Nucleus accumbens (tissue), 56 donors: ENCODE data around the gene AIMP2.
"Not testable (repeated sequence)": the region's sequence is repeated elsewhere in the genome, so short reads cannot be mapped to it uniquely, and the experiment has no call there.

ENCODE experiments used
- DNase-seq, 56 donors: peaks; one replicate each; lab custom pipeline; 2025; lab: John Stamatoyannopoulos, UW

The AIMP2 gene

DNA sequence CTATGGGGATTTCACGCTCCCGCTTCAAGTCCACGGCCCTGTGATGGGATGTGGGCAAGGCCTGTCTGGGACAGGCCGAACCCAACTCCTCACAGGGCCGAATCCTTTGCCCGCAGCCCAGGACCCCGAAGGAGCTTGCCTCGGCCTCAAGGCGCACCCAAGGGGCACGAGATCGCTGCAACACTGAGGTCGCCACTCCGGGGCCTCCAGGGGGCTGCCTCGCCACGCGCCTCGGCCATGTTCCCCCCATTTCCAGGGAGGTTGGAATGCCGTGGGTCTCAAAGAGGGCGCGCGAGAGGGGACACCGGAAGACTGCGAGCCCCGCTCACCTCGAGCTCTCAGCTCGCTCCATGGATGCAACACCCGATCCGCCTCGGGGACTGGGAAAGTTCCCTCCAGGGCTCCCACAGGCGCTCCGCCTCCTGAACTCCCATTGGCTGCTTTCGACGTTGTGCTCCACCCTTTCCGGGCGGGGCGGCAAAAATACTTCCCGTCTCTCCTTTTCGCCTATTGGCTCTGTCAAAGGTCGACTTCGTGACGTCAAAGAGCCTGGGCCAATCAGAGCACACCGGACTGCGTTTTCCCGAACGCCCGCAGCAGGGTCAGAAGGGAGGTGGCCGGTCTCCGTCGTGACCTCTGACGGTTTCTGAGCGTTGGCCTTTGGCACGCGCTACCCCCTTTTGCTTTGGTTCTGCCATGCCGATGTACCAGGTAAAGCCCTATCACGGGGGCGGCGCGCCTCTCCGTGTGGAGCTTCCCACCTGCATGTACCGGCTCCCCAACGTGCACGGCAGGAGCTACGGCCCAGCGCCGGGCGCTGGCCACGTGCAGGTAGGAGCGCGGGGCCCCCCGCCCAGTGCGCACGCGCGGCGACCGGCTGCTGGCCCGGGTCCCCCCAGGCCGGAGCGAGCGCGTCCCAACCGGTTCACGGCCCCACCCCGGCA lies at the start of gene AIMP2, which contains the start of gene PMS2:
TSS of gene AIMP2 (plus strand) at position 605 of the 944 bp plus-strand sequence. CDS start at position 697, 92 bp downstream.
TSS of gene PMS2 (minus strand) at position 382 of the 944 bp plus-strand sequence. CDS start at position 352, 30 bp downstream.
- DNase-seq: peak; percentile 77 to 100 (median 97)

DNA sequence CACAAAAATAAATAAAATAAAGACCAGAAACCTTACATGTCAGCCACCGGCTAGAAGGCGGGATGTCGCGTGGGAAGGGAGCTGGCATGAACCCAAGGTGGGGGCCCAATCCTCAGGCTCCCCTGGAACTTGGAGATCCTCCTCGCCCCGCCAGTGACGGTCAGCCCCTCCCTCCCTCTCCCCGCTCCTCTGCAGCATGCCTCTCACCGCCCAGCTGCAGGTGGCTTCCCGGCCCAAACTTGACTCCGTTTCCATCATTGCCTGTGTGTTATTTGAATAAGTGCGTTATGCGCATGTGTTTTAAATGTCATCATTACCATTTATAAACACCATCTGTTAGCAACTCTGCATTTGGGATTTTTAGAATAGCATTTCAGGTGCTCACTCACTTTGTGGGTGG lies 45.9 kb upstream of the AIMP2 start:
- DNase-seq: not testable (repeated sequence)

DNA sequence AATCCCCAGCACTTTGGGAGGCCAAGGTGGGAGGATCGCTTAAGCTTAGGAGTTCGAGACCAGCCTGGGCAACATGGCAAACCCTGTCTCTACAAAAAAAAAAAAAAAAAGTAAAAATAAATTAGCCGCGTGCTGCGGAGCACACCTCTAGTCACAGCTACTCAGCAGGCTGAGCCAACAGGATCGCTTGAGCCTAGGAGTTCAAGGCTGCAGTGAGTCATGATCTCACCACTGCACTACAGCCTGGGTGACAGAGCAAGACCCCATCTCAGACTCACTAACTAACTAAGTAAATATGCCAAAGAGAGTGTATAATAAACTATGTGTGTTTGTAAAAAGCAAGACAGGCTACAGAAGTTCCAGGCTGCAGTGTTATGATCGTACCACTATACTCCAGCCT lies 45.3 kb upstream of the AIMP2 start:
- DNase-seq: not testable (repeated sequence)

- DNase-seq: not testable (repeated sequence)
These were observed 38.6 kb upstream of the AIMP2 start, which contains the start of gene RSPH10B for GRCh38 chr7:5970347-5970911. Gene RSPH10B (minus strand): TSS chr7:5970689. CDS start chr7:5967116, 3,573 bp downstream.

DNA sequence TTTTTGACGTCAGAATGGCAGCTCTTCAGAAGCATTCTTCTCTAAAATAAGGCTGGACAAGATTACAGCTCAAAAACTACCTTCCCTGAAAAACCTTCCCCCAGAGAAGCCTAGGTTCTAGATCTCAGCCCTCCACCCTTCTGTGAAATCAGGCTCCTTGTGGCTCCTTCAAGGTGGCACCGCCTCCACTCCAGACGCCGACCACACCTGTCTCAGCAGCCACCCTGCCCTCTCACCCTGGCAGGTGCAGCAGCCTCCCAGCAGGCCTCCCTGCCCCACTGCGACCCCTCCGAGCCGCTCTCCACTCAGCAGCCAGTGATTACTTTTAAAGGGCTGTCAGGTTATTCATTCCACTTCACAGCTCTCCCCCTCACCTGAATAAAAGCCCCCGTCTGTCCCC lies 35.5 kb upstream of the AIMP2 start:
- DNase-seq: not testable (repeated sequence)

GRCh38 chr7:5979680-5980314 lies 29.3 kb upstream of the AIMP2 start:
- DNase-seq: not testable (repeated sequence)

- not testable (repeated sequence) for DNase-seq
These were observed 22.0 kb upstream of the AIMP2 start for GRCh38 chr7:5987061-5987460.

DNA sequence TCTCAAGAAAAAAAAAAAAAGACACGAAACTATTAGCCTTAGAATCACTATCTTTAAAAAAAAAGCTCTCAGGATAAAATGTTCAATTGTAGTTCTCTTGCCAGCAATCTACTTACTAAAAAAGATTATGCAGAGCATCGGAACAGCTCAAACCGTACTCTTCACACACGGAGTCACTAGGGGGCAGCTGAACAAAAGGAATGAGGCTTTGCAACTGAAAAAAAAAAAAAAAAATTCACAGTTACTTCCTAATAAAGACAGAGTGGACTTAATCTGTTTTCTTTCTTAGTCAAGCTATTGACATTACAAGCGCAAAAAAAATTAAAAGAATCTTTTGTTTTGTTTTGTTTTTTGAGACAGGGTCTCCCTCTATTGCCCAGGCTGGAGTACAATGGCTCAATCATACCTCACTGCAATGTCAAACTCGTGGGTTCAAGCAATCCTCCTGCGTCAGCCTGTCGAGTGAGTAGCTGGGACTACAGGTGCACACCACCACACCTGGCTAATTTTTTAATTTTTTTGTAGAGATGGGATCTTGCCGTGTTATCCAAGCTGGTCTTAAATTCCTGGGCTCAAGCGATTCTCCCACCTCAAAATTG lies 11.8 kb upstream of the AIMP2 start:
- DNase-seq: peak in 14 of 56 donors; percentile 2 to 41 (median 16)

DNA sequence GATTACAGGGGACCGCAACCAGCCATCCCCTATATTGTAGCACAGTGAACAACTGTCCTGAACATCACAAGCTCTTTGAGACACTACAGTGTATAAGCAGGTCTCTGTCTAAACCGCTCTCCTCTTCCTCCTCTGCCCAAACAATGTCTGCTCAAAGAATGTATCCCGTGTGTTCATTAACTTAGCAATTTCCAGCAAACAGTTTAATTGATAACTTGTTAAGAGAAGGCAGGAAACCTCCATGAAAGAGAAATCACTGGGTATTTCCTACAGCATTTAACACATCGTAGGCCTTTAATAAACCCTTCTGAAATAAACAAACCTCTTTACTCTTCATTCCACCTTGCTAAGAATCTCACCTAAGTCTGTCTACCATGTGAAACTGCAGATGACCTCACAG lies 1.7 kb upstream of the AIMP2 start:
- no peak for DNase-seq

DNA sequence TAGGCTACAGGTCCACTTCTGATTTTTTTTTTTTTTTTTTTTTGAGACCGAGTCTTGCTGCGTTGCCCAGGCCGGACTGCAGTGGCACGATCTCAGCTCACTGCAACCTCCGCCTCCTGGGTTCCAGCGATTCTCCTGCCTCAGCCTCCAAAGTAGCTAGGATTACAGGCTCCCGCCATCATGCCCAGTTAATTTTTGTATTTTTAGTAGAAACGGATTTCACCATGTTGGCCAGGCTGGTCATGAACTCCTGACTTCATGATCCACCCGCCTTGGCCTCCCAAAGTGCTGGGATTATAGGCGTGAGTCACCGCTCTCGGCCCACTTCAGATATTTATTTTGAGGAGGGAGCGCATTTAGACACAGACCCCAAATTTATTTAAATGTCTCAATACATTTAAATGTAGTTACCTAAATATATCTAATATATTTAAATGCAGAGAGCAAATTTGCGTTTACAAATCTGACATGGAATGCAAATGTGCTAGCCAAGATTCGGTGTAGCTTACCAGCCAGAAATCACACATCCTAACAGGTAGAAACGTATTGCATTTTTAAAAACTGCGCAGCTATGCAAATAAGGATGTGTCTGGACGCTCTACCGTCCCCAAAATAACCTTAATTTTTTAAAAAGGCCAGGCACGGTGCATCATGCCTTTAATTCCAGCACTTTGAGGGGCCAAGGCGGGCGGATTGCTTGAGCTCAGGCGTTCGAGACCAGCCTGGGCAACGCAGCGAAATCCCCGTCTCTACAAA lies 1.1 kb upstream of the AIMP2 start:
- DNase-seq: not testable (repeated sequence)

DNA sequence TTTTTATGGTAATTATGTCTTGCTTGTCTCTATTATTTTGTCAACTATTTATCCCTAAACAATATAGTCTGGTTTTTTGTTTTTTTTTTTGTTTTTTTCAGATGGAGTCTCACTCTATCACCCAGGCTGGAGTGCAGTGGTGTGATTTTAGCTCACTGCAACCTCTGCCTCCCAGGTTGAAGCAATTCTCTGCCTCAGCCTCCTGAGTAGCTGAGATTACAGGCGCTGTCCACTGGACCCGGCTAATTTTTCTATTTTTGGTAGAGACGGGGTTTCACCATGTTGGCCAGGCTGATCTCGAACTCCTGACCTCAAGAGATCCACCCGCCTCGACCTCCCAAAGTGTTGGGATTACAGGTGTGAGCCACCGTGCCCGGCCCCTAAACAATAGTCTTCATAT lies 1.3 kb downstream of the AIMP2 start:
- DNase-seq: not testable (repeated sequence)

DNA sequence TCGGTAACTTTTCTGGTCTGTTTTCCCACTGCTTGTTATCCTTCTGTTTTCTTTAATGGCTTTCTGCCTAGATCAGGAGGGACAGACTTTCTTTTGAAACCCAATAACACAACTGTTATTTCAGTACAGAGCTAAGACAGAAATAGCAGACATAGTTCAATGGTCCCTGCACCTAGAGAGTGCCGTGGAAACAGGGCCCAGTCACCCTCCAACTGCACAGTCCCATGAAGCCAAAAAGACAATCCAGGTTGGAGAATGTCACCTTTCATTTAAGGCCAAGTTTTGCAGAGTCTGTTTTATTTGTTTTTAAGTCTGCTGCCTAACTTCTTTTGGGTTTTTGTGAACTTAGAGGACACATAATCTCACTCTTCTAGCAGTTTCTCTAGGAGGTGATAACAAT lies 2.5 kb downstream of the AIMP2 start:
- DNase-seq: no peak

GRCh38 chr7:6012355-6013104 lies 3.5 kb downstream of the AIMP2 start:
- DNase-seq: no peak

DNA sequence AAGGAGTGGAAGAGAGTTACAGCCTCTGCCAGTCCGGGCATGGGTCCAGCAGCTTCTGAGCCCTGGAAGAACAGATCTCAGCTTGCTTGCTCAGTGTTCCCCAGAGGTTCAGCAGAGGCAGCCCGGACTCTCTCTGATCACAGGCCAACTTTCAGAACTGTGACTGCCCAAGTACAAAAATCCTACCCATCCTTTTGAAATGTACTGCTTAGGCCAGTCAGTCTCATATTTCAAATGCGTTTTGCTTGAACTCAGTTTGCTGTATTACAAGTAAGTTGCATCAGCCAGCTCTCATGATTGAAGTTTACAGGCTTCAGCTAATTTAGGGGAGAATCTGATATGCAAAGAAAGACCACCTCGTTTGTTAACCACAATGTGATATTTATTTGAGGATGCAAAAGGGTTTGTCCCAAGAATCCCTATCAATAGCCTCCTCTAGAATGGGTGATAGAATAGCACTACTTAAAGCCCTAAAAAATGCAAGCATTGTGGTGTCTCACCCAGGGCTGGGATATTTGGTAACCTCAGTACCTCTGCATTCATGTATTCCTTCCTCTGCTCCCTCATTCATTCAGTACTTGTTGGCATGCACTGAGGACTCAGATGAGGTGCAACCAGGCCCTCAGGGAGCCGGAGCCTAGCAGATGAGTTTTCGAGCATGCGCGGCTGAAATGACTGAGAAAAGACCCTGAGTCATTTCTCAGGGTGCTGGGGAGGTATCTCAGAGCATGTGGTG lies 7.0 kb downstream of the AIMP2 start:
- peak in 16 of 56 donors; percentile 1 to 52 (median 15) for DNase-seq

- no peak for DNase-seq
These were observed 7.5 kb downstream of the AIMP2 start for GRCh38 chr7:6016653-6016966.

DNA sequence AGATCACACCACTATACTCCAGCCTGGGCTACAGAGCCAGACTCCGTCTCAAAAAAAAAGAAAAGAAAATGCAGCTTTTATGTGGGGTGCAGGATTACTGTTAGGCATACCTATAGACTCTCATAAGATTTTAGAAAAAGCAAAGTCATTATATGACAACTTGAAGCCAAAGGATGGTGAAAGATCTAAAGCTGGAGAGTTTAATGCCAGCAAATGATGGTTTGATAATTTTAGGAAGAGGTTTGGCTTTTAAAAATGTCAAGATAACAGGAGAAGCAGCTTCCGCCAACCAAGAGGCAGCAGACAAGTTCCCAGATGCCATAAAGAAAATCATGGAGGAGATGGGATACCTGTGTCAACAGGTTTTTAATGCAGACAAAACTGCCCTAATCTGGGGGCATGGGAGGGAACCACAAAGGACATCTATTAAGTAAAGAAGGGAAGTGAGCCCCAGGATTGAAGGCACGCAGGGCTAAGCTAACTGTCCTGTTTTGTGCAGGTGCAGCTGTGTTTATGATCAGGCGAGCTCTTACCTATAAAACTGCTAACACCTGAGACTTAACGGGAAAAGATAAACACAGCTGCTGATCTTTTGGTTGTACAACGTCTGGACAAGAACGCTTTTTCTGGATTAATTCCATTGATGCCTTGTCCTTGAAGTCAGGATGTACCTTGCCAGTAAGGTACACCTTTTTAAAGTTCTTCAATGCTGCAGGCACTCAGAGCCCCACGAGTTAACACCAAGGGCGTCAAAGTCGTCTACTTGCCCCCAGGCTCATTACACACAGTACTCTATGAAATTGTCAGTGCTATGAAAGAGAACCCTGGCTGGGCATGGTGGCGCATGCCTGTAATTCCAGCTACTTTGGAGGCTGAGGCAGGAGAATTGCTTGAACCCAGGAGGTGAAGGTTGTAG lies 11.6 kb downstream of the AIMP2 start:
- no peak for DNase-seq

- DNase-seq: no peak
These were observed 13.6 kb downstream of the AIMP2 start for GRCh38 chr7:6022707-6023106.
